Activated T-cell treated with anti-CD3 and anti-CD28 coated beads, Interleukin-2, amount 50 U/mL, for 72 hours (primary cell): ENCODE measurements around the gene TF. TPM values are rescaled to one million over a fixed set of nuclear protein-coding genes. Genes with fewer than 3 reads are reported as not detected.

Source experiments
- ATAC-seq, 2 donors: fragments of 150-1000 bp; cut with Tn5 transposase; replicated peaks in 1 of 2; 2 replicates each; pipeline ENCODE4 v1.10.0; 2021; ENCODE audit warnings: moderate library complexity in 2 of 2, mild to moderate bottlenecking in 1 of 2
- DNase-seq, 2 donors: peaks; one replicate each; pipeline ENCODE4 v3.0.0; 2021 to 2022; ENCODE audit warnings: mixed read lengths in 1 of 2
- H3K27ac Mint-ChIP-seq: one replicate; pipeline ENCODE4 v1.8.0; 2022; ENCODE audit warnings: mild to moderate bottlenecking, moderate library complexity, mixed read lengths
- H3K27me3 Mint-ChIP-seq: one replicate; pipeline ENCODE4 v1.8.0; 2022; ENCODE audit warnings: low read depth, mixed read lengths
- H3K36me3 Mint-ChIP-seq, 2 donors: one replicate each; pipeline ENCODE4 v1.8.0; 2022; ENCODE audit warnings: mixed read lengths in 2 of 2, mild to moderate bottlenecking in 1 of 2; ENCODE audit not compliant: insufficient read depth in 2 of 2
- H3K4me1 Mint-ChIP-seq: one replicate; pipeline ENCODE4 v1.8.0; 2022; ENCODE audit warnings: low read depth, mixed read lengths
- H3K4me3 Mint-ChIP-seq, 2 donors: one replicate each; pipeline ENCODE4 v1.8.0; 2022; ENCODE audit warnings: mild to moderate bottlenecking in 2 of 2, mixed read lengths in 2 of 2, moderate library complexity in 2 of 2
- H3K9me3 Mint-ChIP-seq, 2 donors: one replicate each; pipeline ENCODE4 v1.8.0; 2022; ENCODE audit warnings: mixed read lengths in 2 of 2
- total RNA-seq, 2 donors: library from RNA; stranded (reverse); gene quantifications; one replicate each; pipeline ENCODE4 v1.2.3, GENCODE V29; 2022

TF gene
- total RNA-seq, 2 donors from 2014 or later: 1.7 to 1.9 TPM

DNA sequence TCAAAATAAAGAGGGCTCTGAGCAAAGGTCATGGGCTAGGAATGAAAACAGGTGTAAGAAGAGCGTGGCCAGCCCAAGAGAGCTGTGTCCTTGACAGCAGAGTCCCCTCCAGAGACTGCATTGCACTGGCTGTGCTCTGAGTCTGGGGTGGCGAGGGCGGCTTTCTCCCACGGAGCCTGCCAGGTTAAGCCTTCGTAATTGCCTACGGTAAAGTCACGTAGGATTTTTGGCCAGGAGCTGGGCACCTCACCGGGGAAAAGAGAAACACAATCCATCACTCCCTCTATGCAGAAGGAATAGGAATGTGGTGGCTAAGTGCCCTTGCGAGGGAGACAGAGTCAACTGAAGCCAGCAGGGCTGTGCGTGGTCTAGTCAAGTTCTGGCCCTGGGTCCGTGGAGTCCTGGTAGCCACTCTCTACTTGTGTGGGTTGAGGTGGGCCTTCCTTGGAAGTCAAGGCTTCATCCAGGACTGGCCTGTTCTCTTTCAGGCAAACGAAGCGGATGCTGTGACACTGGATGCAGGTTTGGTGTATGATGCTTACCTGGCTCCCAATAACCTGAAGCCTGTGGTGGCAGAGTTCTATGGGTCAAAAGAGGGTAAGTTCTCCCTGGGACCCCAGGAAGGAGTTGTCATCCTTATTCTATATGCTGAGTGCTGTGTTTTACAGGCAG lies 7.0 kb downstream of the TF start:
- Mint-ChIP-seq H3K36me3 (no peaks in the 10 kb centered on the region), H3K9me3 (no peaks in the 10 kb centered on the region), H3K4me1 (no peaks in the 10 kb centered on the region), H3K4me3 (no peak overlapping the region), H3K27me3 (peaks cover 12% of the 10 kb centered on the region), H3K27ac (no peak overlapping the region)
- ATAC-seq (no peak), DNase-seq (no peak)

DNA sequence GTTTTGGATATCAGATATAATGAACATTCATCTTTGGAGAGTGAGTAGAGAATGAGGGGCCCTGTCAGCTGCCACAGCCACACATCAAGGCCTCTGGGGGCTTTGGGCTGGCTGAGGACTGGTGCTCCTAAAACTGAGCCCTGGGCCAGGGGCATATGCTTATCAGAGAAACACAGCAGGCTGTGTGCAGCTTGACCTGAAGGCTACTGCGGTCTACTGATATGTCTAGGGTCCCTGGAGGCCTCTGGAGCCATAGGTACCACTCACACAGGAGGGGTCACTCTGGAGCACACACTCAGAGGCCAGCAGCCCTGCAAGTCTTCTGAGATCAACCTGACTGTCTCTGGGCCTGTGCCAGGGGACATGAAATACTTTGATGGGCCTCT lies 7.6 kb downstream of the TF start:
- ATAC-seq: no peak
- Mint-ChIP-seq H3K4me1 (no peaks in the 10 kb centered on the region), H3K9me3 (no peaks in the 10 kb centered on the region), H3K27me3 (peaks cover 16% of the 10 kb centered on the region), H3K4me3 (no peak overlapping the region), H3K27ac (no peak overlapping the region), H3K36me3 (no peaks in the 10 kb centered on the region)
- no peak for DNase-seq

DNA sequence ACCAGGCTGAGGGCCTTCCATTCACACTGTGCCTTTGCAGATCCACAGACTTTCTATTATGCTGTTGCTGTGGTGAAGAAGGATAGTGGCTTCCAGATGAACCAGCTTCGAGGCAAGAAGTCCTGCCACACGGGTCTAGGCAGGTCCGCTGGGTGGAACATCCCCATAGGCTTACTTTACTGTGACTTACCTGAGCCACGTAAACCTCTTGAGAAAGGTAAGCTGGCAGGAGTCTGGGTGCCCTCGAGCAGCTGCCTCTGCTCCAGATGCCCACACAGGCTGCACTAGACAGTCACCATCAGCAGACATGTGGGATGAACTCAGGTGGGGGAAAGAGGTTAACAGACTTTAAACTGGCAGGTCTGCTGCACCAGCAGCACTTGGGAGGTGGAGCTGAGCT lies 8.3 kb downstream of the TF start:
- H3K27ac Mint-ChIP-seq: no peak overlapping the region
- H3K4me1 Mint-ChIP-seq: no peaks in the 10 kb centered on the region
- DNase-seq (no peak), ATAC-seq (no peak)
- H3K4me3 Mint-ChIP-seq: no peak overlapping the region
- H3K36me3 Mint-ChIP-seq: no peaks in the 10 kb centered on the region
- peaks cover 15% of the 10 kb centered on the region for H3K27me3 Mint-ChIP-seq
- H3K9me3 Mint-ChIP-seq: no peaks in the 10 kb centered on the region

DNA sequence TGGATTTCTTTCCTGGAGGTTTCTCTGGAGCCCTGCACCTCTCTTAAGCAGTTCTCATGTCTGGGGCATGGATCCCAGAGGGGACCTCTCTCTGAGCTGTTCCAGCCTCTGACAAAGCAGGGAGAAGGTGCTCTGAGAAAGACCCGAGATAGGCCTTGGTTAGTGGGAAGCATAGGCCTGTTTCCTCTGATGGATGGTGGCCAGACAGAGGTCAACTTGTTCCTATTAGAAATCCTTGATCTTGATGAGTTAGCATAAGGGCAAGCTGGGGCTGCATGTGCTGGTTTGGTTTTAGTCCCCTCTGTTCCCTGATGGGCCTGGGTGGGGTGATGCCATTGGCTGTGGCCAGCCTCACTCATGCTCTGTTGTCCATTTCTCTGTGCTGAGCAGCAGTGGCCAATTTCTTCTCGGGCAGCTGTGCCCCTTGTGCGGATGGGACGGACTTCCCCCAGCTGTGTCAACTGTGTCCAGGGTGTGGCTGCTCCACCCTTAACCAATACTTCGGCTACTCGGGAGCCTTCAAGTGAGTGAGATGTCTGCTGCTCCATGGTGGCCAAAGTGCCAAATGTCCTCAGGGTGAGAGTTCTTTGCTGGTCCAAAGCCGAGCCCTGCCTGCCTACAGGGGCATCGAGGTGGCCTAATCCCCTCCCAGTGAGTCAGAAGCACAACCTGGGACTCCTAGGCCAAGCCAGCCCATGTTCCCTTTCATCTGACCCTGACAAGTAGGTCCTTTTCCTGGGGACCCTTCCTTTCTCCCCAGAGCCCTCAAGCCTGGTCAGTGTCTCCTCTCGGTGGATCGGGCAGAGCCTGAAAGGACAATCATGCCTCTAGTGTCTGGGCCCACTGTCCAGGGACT lies 9.0 kb downstream of the TF start:
- ATAC-seq: no peak
- Mint-ChIP-seq H3K36me3 (no peaks in the 10 kb centered on the region), H3K9me3 (no peaks in the 10 kb centered on the region), H3K4me3 (no peak overlapping the region), H3K27me3 (peaks cover 11% of the 10 kb centered on the region), H3K27ac (no peak overlapping the region), H3K4me1 (no peaks in the 10 kb centered on the region)
- no peak for DNase-seq

DNA sequence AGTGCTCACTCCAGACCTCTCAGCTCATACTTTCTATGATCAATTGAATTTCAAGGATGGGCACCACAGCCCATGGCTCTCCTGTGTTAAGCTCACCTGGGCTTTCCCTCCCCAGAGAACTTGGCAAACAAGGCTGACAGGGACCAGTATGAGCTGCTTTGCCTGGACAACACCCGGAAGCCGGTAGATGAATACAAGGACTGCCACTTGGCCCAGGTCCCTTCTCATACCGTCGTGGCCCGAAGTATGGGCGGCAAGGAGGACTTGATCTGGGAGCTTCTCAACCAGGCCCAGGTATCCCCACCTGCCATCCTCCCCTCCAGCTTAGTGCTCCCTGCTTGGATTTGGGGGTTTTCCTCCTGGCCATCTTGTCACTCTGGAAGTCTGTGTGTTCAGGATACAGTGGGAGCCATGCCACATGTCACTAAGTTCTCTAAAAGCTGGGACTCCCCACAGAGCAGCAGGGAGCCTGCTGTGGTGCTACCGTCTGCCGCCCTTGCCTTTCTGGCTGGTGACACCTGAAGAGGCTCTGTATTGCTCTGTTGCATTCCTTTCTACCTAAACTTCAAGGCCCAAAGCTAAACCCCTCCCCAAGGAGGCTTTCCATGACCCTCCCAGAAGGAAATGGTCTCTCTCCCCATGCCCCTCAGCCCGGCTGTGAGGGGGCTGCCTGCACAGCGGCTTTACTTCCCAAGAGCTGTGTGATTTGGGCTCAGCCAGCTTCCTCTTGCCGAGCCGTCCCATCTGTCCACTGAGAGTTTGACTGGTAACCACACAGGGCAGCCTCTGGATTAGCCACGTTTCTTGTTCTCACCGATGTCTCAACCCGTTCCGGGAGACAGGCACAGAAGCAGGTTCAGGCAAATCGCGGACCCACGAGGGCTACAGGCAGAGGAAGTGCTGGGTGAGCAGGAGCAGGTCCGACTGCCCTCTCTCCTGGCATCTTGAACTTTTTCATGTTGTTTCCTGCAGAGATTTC lies 10.8 kb downstream of the TF start:
- H3K4me1 Mint-ChIP-seq: no peaks in the 10 kb centered on the region
- ATAC-seq: no peak

DNA sequence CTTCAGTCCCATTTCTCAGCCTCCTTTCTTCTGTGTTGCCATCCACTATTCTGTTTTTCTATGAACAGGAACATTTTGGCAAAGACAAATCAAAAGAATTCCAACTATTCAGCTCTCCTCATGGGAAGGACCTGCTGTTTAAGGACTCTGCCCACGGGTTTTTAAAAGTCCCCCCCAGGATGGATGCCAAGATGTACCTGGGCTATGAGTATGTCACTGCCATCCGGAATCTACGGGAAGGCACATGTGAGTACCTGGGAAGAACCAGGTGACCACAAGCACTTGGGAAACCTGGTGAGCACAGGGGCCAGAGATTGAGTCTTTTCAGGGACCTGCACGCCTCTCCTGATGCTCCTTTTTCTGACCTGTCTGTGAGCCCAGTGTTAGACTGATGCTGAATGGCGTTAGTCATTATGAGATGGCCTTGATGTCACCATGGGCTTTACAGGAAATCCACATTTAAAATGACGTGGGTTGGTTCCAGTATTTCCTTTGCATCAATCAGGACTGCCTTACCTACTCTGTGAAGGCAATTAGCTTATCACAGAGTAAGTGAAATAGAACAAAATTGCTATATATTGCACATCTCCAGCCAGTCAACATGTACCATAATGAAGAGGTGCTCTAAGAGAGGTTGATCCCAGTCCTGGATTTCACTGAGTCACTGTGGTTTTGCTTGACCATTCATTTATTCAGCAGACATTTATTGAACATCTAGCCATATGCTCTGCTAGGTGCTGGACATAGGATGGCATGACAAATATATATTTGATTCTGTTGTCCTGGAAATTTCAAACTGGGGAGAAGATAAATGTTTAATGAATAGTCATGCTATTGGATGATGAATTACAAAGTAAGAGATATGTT lies 11.7 kb downstream of the TF start:
- H3K27me3 Mint-ChIP-seq: peaks cover 31% of the 10 kb centered on the region
- ATAC-seq: peak; percentile 68 to 88

More for the DNA sequence above, 10.8 kb downstream of the TF start:
- no peak overlapping the region for H3K27ac Mint-ChIP-seq
- no peak for DNase-seq
- H3K9me3 Mint-ChIP-seq: no peaks in the 10 kb centered on the region
- no peak overlapping the region for H3K4me3 Mint-ChIP-seq
- peaks cover 23% of the 10 kb centered on the region for H3K27me3 Mint-ChIP-seq
- H3K36me3 Mint-ChIP-seq: no peaks in the 10 kb centered on the region

DNA sequence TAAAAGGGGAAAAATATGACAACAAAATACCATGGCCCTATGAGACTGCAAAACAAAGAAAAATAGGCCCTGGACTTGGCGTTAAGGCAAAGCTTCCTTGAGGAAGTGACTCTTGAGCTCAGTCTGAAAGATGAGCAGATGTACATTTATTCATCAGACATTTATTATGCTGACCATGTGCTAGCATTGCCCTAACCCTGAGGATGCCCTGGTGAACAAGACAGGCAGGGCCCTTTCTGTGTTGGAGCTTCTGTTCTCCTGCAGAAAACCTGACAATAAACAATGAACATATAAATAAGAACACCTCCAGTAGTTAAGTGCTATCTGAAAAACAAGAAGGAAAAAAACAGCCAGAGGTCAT lies 12.4 kb downstream of the TF start:
- Mint-ChIP-seq H3K9me3 (no peaks in the 10 kb centered on the region), H3K36me3 (no peaks in the 10 kb centered on the region), H3K27me3 (peaks cover 33% of the 10 kb centered on the region), H3K4me3 (no peak overlapping the region), H3K4me1 (no peaks in the 10 kb centered on the region), H3K27ac (peak overlapping the region; percentile 65)
- ATAC-seq: no peak
- no peak for DNase-seq

More for the DNA sequence above, 11.7 kb downstream of the TF start:
- peak in 1 of 2 donors; percentile 15 for DNase-seq
- Mint-ChIP-seq H3K36me3 (no peaks in the 10 kb centered on the region), H3K27ac (peak overlapping the region; percentile 65), H3K9me3 (no peaks in the 10 kb centered on the region), H3K4me1 (no peaks in the 10 kb centered on the region), H3K4me3 (peak overlapping the region in 1 of 2 donors; percentile 20)

DNA sequence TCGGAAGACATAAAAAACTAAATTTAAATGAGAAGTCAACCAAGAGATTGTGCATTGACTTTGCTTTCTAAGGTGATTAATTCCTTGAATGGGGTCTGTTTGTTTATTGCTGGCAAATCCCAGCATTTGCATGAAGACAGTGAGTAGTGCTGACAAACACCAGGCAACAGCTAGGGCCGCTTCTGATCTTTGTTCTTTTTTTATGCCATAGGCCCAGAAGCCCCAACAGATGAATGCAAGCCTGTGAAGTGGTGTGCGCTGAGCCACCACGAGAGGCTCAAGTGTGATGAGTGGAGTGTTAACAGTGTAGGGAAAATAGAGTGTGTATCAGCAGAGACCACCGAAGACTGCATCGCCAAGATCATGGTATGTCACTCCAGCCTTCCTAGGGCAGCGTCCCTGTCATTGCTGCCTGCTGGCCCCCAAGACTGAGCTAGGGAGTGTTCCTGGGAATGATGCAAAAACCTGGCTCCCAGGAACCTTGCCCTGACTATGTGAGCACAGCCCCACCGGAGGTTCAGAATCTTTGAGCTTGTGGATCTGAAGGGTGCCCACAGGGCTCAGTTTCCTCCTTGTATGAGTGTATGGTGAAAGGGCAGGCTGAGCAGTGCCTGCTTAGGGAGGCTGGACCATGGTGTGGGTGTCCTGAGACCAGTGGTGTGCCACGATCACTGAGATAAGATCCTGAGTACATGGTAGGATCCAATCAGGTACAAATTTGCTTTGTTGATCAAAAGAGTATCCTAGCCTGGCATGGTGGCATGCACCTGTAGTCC lies 13.0 kb downstream of the TF start:
- ATAC-seq: no peak
- H3K4me1 Mint-ChIP-seq: no peaks in the 10 kb centered on the region
- no peaks in the 10 kb centered on the region for H3K9me3 Mint-ChIP-seq
- DNase-seq: no peak
- no peaks in the 10 kb centered on the region for H3K36me3 Mint-ChIP-seq
- no peak overlapping the region for H3K4me3 Mint-ChIP-seq
- H3K27me3 Mint-ChIP-seq: peaks cover 39% of the 10 kb centered on the region
- H3K27ac Mint-ChIP-seq: no peak overlapping the region

DNA sequence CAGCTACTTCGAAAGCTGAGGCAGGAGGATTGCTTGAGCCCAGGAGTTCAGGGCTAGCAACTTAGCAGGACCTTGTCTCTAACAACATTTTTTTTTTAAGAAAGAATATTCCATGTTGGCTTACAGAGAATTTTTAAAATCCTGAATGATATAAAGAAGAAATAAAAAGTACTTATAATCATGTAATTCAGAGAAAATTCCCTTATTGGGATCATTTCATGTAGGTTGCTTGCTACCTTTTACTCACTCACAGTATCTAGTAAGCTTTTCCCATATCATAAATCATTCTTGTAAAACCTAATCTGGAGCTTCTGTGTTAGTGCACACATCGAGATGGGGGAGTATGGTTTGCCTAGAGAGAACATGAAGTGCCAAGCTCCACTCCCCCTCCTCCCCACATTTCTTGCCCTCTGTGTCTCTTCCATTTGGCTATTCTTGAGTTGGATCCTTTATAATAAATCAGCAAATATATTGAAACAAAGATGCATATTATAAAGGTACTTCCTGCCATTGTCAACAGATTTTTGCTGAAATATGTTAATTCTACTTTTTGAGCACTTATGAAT lies 13.6 kb downstream of the TF start:
- Mint-ChIP-seq H3K4me3 (no peak overlapping the region), H3K4me1 (no peaks in the 10 kb centered on the region), H3K36me3 (no peaks in the 10 kb centered on the region)

DNA sequence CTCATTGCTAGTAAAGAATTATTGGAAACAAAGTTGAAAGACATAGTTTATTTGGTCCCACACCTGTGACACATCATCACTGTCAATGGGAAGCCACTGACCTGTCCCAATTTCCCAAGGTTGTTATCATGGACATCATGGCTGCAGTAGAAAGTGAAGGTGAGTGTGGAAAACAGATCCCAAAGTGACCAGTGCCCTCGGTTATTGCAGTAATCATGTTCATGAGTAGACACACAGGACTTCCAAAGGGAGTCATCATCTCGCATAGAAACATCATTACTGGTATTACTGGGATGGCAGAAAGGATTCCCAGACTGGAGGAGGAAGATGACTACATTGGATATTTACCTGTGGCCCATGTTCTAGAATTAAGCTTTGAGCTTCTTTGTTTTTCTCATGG lies 14.7 kb downstream of the TF start:
- Mint-ChIP-seq H3K4me1 (no peaks in the 10 kb centered on the region), H3K27ac (no peak overlapping the region), H3K4me3 (no peak overlapping the region), H3K27me3 (peaks cover 42% of the 10 kb centered on the region), H3K9me3 (no peaks in the 10 kb centered on the region), H3K36me3 (no peaks in the 10 kb centered on the region)
- DNase-seq (no peak), ATAC-seq (no peak)

More for the DNA sequence above, 13.6 kb downstream of the TF start:
- H3K9me3 Mint-ChIP-seq: no peaks in the 10 kb centered on the region
- ATAC-seq (no peak), DNase-seq (no peak)
- peaks cover 39% of the 10 kb centered on the region for H3K27me3 Mint-ChIP-seq
- no peak overlapping the region for H3K27ac Mint-ChIP-seq

DNA sequence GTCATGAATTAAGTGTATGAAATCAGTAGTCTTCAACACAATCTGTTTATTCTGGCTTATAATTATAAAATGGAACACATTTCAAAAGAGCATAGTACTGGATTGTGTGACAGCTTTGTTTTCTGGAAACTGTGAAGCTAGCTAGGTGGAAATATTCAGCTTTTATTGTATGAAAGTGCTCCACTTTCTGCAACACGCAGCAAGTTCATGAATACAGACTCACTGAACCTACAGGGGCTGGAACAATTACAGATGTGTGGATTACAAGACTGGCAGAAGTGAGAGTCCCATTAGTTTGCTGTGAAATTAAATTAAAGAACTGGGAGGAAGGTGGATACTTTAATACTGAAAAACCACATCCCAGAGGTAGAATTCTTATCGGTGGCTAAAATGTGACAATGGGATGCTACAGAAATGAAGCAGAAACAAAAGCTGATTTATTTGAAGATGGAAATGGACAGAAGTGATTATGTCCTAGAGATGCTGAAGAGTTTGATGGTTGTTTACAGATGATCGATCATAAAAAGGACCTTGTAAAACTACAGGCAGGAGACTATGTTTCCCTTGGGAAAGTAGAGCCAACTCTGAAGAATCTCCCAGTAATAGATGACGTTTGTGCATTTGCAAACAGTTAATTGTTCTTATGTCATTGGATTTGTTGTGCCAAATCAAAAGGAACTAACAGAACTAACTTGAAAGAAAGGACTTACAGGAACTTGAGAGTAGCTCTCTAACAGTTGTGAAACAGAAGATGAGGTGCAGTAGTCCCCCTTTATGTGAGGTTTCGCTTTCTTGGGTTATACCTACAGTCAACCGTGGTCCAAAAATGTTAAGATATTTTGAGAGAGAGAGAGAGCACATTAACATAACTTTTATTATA lies 15.7 kb downstream of the TF start:
- ATAC-seq (no peak), DNase-seq (no peak)
- peaks cover 50% of the 10 kb centered on the region for H3K27me3 Mint-ChIP-seq
- no peak overlapping the region for H3K27ac Mint-ChIP-seq
- no peaks in the 10 kb centered on the region for H3K4me1 Mint-ChIP-seq
- no peaks in the 10 kb centered on the region for H3K9me3 Mint-ChIP-seq
- H3K36me3 Mint-ChIP-seq: no peaks in the 10 kb centered on the region
- H3K4me3 Mint-ChIP-seq: no peak overlapping the region
